Fibroblast of mammary gland (primary cell): Measurements from ENCODE around the gene CRKL.

Experiments used
- DNase-seq: peaks from one replicate; pipeline ENCODE4 v3.0.0-alpha.2; 2010; ENCODE audit warnings: low read depth
- H3K4me3 ChIP-seq: 2 replicates; pipeline ENCODE4 v1.5.1; 2011; ENCODE audit warnings: low read depth, mild to moderate bottlenecking, low read length, moderate library complexity; ENCODE audit not compliant: control insufficient read depth
- TF ChIP-seq, protein P1 (sequence below): conservative IDR thresholded peaks from 2 replicates; pipeline ENCODE4 v1.5.1; 2011; ENCODE audit warnings: low read depth, low read length, inconsistent platforms; ENCODE audit not compliant: control insufficient read depth, insufficient read depth

Gene CRKL

DNA sequence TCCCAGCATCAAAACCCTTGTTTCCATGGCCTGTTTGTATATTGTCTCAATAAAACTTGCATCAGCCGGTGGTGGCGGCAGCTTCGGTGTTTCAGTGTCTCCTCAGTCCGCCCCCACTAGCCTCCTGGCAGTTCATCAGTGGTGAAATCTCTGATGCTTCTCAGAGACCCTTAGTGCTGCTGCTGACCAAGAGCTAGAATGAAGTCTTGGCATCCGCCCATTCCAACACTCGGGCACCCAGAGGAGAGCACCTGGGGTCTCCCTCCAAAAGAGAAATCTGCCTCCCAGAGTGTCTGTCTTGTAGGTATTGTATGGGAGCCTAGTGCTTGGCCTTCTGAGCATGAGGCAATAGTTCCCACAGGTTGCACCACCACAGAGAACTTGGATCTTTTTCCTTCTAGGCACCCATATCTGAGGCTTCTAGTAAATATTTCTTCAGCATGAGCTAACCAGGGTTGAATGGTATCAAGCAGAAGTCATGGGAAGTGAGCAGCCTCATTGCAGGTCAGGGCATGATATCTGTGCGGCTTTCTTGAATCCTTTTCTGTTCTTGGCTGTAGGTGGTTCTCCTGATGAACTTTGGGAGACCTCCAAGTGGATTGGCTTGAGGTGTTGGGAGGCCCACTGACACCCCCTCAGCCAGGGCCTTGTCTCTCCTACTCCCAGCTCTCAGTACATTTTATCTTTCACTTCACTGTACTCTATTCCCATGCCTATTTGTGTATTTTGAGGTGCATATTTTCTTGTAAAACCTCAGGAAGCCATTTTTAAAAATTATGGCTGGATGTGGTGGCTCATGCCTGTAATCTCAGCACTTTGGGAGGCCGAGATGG is 36.7 kb downstream of the CRKL start:
- TF ChIP-seq, protein P1, sequence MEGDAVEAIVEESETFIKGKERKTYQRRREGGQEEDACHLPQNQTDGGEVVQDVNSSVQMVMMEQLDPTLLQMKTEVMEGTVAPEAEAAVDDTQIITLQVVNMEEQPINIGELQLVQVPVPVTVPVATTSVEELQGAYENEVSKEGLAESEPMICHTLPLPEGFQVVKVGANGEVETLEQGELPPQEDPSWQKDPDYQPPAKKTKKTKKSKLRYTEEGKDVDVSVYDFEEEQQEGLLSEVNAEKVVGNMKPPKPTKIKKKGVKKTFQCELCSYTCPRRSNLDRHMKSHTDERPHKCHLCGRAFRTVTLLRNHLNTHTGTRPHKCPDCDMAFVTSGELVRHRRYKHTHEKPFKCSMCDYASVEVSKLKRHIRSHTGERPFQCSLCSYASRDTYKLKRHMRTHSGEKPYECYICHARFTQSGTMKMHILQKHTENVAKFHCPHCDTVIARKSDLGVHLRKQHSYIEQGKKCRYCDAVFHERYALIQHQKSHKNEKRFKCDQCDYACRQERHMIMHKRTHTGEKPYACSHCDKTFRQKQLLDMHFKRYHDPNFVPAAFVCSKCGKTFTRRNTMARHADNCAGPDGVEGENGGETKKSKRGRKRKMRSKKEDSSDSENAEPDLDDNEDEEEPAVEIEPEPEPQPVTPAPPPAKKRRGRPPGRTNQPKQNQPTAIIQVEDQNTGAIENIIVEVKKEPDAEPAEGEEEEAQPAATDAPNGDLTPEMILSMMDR: no peak
- no peak overlapping the region for H3K4me3 ChIP-seq
- peak; percentile 71 for DNase-seq

DNA sequence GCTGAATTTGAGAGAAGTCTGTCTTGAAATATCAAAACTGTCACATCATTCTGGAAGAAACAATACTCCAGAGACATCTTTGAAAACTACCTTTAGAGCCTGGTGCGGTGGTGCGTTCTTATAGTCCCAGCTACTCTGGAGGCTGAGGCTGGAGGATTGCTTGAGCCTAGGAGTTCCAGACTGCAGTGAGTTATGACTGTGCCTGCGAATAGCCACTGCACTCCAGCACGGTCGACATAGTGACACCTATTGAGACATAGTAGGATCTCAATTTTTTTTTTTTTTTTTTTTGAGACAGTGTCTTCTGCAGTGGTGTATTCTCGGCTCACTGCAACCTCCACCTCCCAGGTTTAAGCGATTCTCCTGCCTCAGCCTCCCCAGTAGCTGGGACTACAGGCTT is 38.3 kb downstream of the CRKL start:
- no peak overlapping the region for H3K4me3 ChIP-seq
- no peak for DNase-seq
- TF ChIP-seq, protein P1: no peak

DNA sequence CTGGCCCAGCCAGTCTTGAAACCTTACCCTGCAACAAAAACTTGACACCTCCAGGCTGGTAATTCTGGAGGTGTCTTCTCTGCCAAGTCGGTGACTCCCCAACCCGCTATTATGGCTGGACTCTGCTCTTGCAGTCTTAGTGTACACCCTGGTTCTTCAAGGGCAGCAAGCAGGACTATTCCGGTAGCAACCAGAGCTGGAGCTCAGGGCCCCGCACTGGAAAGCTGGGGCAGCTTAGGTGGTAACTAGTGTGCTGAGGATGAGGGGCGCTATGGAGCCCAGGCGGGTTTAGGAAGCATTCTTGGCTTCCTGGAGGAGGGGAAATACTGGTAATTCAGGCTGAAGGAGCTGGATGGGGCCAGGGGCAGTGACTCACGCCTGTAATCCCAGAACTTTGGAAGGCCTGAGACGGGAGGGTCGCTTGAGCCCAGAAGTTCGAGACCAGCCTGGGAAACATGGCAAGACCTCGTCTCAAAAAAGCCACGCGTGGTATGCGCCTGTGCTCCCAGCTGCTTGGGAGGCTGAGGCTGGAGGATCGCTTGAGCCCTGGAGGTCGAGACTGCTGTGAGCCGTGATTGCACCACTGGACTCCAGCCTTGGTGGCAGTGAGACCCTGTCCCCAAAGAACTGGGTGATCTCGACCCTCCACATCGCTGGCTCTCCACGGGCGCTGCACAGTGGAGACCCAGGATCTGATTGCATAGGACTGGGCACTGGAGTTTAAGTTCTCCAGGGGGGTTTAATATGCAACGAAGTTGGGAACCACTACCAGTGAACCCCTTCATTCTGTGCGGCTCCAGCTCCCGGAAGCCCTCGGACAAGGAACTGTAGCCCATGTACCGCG is 39.3 kb downstream of the CRKL start:
- TF ChIP-seq, protein P1: no peak
- peak; percentile 51 for DNase-seq
- peak overlapping the region; percentile 68 for H3K4me3 ChIP-seq

DNA sequence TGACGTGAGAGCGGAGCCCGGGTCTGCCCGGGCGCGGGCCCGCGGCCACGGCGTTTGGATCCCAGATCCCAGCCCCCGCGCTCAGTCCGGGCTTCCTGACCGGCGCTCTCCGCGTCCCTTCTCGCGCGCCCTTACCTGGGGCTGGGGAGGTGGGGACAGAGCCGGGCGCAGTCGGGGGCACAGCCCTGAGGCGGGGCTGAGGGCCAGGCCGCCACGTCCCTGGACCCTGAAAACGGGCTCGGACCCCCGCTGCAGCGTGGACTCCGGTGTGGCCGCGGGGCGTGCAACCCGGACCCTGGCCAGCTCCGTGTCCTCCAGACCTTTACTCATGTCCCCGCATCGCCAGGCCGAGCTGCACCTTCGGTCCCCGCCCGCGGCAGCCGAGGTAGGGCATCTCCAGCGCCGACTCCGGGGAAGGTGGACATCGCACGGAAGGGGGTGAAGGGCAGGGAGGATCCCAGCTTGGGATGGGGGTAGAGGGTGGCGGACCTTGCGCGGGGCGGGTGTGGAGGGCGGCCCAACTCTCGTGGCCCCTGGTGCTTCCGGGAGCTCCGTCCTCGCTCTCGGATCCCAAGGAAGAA is 40.0 kb downstream of the CRKL start:
- TF ChIP-seq, protein P1: no peak
- H3K4me3 ChIP-seq: peak overlapping the region; percentile 68
- no peak for DNase-seq

DNA sequence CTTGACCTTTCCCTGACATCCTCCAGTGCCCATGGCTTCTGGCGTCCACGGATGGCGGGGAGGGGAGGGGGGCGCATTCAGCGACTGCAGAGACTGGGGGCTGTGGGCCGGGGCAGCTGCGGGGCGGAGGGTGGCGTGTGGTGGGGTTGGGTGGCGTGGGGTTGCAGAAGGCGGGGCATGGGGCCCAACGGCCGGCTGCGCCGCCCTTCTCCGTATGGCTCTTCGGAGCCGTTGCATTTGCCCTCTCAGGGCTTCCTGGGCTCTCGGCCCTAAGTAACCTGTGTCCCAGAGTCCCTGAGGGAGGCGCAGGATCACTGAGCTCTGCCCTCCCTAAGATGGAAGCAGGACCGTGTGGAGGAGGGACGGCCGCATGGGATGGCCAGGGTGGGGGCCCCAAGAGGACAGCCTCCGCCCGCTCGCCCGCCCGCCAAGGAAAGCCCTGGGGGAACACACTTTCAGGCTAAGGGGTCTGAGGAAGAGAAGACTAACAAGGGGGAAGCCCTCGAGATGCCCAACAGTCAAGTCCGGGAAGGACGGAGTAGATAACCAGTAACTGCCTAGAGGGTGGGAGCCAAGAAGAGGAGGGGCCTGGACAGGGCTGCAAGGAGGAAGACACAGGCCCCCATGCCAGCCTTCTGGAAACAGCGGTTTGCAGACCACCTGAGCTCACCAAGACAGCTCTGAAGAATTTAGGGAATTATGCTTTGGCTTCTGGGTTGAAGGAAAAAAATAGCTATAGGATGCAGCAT is 40.6 kb downstream of the CRKL start:
- TF ChIP-seq, protein P1: no peak
- H3K4me3 ChIP-seq: peak overlapping the region; percentile 68

More for the DNA sequence above, 40.6 kb downstream of the CRKL start:
- DNase-seq: peak; percentile 31
